AG09309 (cell line): ENCODE measurements around the gene MEIS2.
A peak's percentile ranks its signal among the peaks of the same experiment; 100 is the strongest.

Experiments
- DNase-seq: peaks from one replicate; pipeline ENCODE4 v3.0.0-alpha.2; 2010; ENCODE audit warnings: low read depth
- H3K4me3 ChIP-seq: 2 replicates; pipeline ENCODE4 v1.5.1; 2011; ENCODE audit warnings: mild to moderate bottlenecking, low read depth, low read length, moderate library complexity; ENCODE audit not compliant: control insufficient read depth
- CTCF ChIP-seq: IDR thresholded peaks from 2 replicates; pipeline ENCODE4 v1.5.1; 2011; ENCODE audit warnings: mild to moderate bottlenecking, low read depth, low read length, inconsistent platforms; ENCODE audit not compliant: insufficient read depth, control insufficient read depth; ENCODE audit errors: missing control alignments

Gene MEIS2

GRCh38 chr15:36960179-36960946 lies 140.0 kb downstream of the MEIS2 start:
- TF ChIP-seq CTCF = no peak
- no peak for DNase-seq
- no peak overlapping the region for H3K4me3 ChIP-seq

GRCh38 chr15:36959746-36960145 lies 140.6 kb downstream of the MEIS2 start:
- TF ChIP-seq CTCF = no peak
- DNase-seq = no peak
- no peak overlapping the region for H3K4me3 ChIP-seq

DNA sequence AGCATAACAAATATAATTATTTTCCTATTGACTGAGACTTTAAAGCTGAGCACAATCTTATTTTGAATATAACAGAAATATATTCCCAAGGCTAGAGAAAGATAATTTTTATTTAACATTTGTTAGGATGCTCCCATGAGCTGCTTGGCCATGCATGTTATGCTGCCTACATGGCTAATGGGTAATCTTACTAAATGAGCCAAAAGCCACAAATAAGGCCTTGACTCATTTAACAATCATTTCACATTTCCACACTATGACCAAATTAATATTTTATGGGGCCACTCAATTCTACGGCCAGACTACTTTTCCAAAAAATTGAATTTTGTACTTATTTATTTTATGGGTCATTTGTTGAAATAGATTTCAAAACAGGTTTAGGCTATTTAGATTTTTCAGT lies 141.7 kb downstream of the MEIS2 start:
- no peak overlapping the region for H3K4me3 ChIP-seq
- TF ChIP-seq CTCF = no peak
- no peak for DNase-seq

- no peak for TF ChIP-seq CTCF
- H3K4me3 ChIP-seq = no peak overlapping the region
- DNase-seq = no peak
These were observed 145.9 kb downstream of the MEIS2 start for GRCh38 chr15:36954486-36954885.

GRCh38 chr15:36953346-36953745 lies 147.0 kb downstream of the MEIS2 start:
- no peak for DNase-seq
- TF ChIP-seq CTCF = no peak
- no peak overlapping the region for H3K4me3 ChIP-seq

DNA sequence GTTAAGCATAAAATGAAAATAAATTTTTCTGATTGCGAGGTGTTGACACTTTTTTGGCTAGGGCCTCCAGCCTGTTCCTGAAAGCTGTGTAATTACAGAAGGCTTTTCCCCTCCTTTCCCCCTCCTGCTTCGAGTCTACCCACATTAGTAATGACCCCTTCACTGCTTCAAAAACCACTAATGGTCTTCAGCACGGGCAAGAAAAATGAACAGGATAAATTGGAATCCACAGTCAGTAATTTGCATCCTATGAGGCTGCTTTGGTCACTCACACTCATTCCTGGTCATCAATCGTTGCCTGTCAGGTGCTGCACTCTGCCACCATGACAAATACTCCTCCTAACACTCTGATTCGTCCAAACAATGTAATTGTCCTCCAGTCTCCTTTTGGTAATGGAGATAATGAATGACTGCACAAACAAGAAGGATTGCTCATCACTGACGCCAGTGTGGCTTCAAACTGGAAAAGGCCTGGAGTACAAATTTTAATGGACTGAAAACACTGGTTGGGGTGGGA lies 148.6 kb downstream of the MEIS2 start:
- peak; percentile 51 for DNase-seq
- no peak for TF ChIP-seq CTCF

More for the DNA sequence above, 148.6 kb downstream of the MEIS2 start:
- H3K4me3 ChIP-seq = no peak overlapping the region
